ENCODE measurements around the gene ESYT1. TPM values are rescaled to one million over a fixed set of nuclear protein-coding genes. Genes with fewer than 3 reads are reported as not detected.

The ESYT1 gene
- polyA plus RNA-seq (2011; rRNA removed) (127 and 140 TPM in 2 replicates), polyA minus RNA-seq (2011; rRNA and poly(A)+ RNA removed) (246 and 296 TPM in 2 replicates)

GRCh38 chr12:56127888-56128669, at the start of gene ESYT1:
Gene ESYT1 (plus strand): TSS chr12:56128267. CDS start chr12:56128320, 53 bp downstream.
- POLR2A ChIA-PET = interaction anchor here (0.6 to 3.6 kb wide), 14 partner anchors 10 to 94 kb away, joined by 3 to 40 read pairs (median 6); partner anchors contain the start of genes MYL6, MYL6B, PA2G4 and RNF41

GRCh38 chr12:56078427-56078826, 49.6 kb upstream of the ESYT1 start:
- no peaks in the 10 kb centered on the region; the same call in 1 of the 2 replicates for H3K9me3 ChIP-seq (ENCODE audit: control insufficient read depth, insufficient read depth, low read length)
- POLR2A ChIA-PET = interaction anchor here (3.6 kb wide), 1 partner anchor 26 kb away, joined by 19 read pairs; the partner anchor contains the start of gene PA2G4
- H3K27ac ChIP-seq (ENCODE audit: low read depth, low read length) = no peak overlapping the region
- H3K27me3 ChIP-seq (ENCODE audit: control insufficient read depth, insufficient read depth, low read length) = peaks cover 31% of the 10 kb centered on the region
- no peak for DNase-seq (ENCODE audit: low read depth, low spot score)
- no peak for TF ChIP-seq CTCF (IDR thresholded peaks at IDR 0.05; ENCODE audit: low read depth, low read length)
- no peak overlapping the region for H3K4me3 ChIP-seq (ENCODE audit: low read depth, low read length)
- CTCF ChIA-PET = interaction anchor here (0.6 to 1.5 kb wide), 3 partner anchors 80 to 340 kb away, joined by 3 read pairs; partner anchors contain the start of gene SUOX

More at GRCh38 chr12:56127888-56128669, at the start of gene ESYT1:
- Histone ChIP-seq H3K27ac (ENCODE audit: low read depth, low read length) (peak within 1 kb of the TSS; percentile 78), H3K4me3 (ENCODE audit: low read depth, low read length) (peak within 1 kb of the TSS; percentile 90), H3K9me3 (ENCODE audit: control insufficient read depth, insufficient read depth, low read length) (no peaks in the 10 kb centered on the region; the same call in 1 of the 2 replicates), H3K27me3 (ENCODE audit: control insufficient read depth, insufficient read depth, low read length) (no peaks in the 10 kb centered on the region)
- DNase-seq (ENCODE audit: low read depth, low spot score) = peak; percentile 99
- CTCF ChIA-PET = interaction anchor here (0.7 to 5.3 kb wide), 6 partner anchors 8 to 130 kb away, joined by 3 to 51 read pairs (median 6); partner anchors contain the start of genes ANKRD52 and SMARCC2
- no peak for TF ChIP-seq CTCF (IDR thresholded peaks at IDR 0.05; ENCODE audit: low read depth, low read length)

- ChIA-PET CTCF (interaction anchor here (0.9 to 2.2 kb wide), 8 partner anchors 11 to 341 kb away, joined by 3 to 7 read pairs (median 4); partner anchors contain the start of gene SUOX), POLR2A (interaction anchor here (0.5 to 3.6 kb wide), 2 partner anchors 25 to 566 kb away, joined by 3 to 19 read pairs; partner anchors contain the start of gene PA2G4)
- peaks cover 37% of the 10 kb centered on the region for H3K27me3 ChIP-seq (ENCODE audit: control insufficient read depth, insufficient read depth, low read length)
- TF ChIP-seq CTCF (IDR thresholded peaks at IDR 0.05; ENCODE audit: low read depth, low read length) = peak; percentile 80
- H3K27ac ChIP-seq (ENCODE audit: low read depth, low read length) = no peak overlapping the region
- H3K4me3 ChIP-seq (ENCODE audit: low read depth, low read length) = peak overlapping the region; percentile 69
- H3K9me3 ChIP-seq (ENCODE audit: control insufficient read depth, insufficient read depth, low read length) = no peaks in the 10 kb centered on the region; the same call in 1 of the 2 replicates
- DNase-seq (ENCODE audit: low read depth, low spot score) = peak; percentile 44
These were observed 48.9 kb upstream of the ESYT1 start for GRCh38 chr12:56078931-56079722.

- Histone ChIP-seq H3K27me3 (ENCODE audit: control insufficient read depth, insufficient read depth, low read length) (peaks cover 37% of the 10 kb centered on the region), H3K27ac (ENCODE audit: low read depth, low read length) (no peak within 1 kb of the TSS), H3K9me3 (ENCODE audit: control insufficient read depth, insufficient read depth, low read length) (no peaks in the 10 kb centered on the region; the same call in 1 of the 2 replicates), H3K4me3 (ENCODE audit: low read depth, low read length) (peak within 1 kb of the TSS; percentile 69)
- peak; percentile 42 for DNase-seq (ENCODE audit: low read depth, low spot score)
- POLR2A ChIA-PET = interaction anchor here (3.6 kb wide), 1 partner anchor 25 kb away, joined by 19 read pairs; the partner anchor contains the start of gene PA2G4
- TF ChIP-seq CTCF (IDR thresholded peaks at IDR 0.05; ENCODE audit: low read depth, low read length) = no peak
- CTCF ChIA-PET = interaction anchor here (0.6 to 2.2 kb wide), 8 partner anchors 10 to 342 kb away, joined by 3 to 7 read pairs (median 4); no protein-coding TSS in a partner anchor
These were observed 48.1 kb upstream of the ESYT1 start, which contains the start of gene ERBB3 for GRCh38 chr12:56079723-56080555. Gene ERBB3 (plus strand): TSS chr12:56080165. CDS start chr12:56080301, 136 bp downstream.
